CD14-positive monocyte (primary cell): ENCODE measurements around the gene FOCAD. TPM values are rescaled to one million over a fixed set of nuclear protein-coding genes. Genes with fewer than 3 reads are reported as not detected.
"Not testable (repeated sequence)": the region's sequence is repeated elsewhere in the genome, so short reads cannot be mapped to it uniquely, and the experiment has no call there.

Source experiments
- DNase-seq, 3 donors: peaks; one replicate each; pipeline ENCODE4 v3.0.0-alpha.2; 2011 to 2022
- H2AFZ ChIP-seq: 2 replicates; pipeline ENCODE4 v1.6.0; 2012; ENCODE audit warnings: mild to moderate bottlenecking, low read depth, low read length, inconsistent platforms; ENCODE audit not compliant: insufficient read depth, poor library complexity, severe bottlenecking
- H3K27ac ChIP-seq, 2 donors: 1 replicate in 1 of 2; 2 replicates in 1 of 2; pipeline ENCODE4 v1.5.1; 2012 to 2013; ENCODE audit warnings: low read length in 2 of 2, control low read depth in 1 of 2, inconsistent platforms in 1 of 2, low read depth in 1 of 2, mild to moderate bottlenecking in 1 of 2
- H3K27me3 ChIP-seq, 2 donors: one replicate each; pipeline versions ENCODE4 v1.6.0 to v1.6.1; 2011 to 2013; ENCODE audit warnings: low read length in 2 of 2; ENCODE audit not compliant: control insufficient read depth in 2 of 2, insufficient read depth in 2 of 2
- H3K36me3 ChIP-seq, 2 donors: replicated peaks in 1 of 2; 1 replicate in 1 of 2; 2 replicates in 1 of 2; pipeline versions ENCODE4 v1.5.1 to v1.6.1; 2012 to 2013; ENCODE audit warnings: low read length in 2 of 2, control low read depth in 1 of 2, inconsistent platforms in 1 of 2, mild to moderate bottlenecking in 1 of 2; ENCODE audit not compliant: insufficient read depth in 2 of 2, control insufficient read depth in 1 of 2
- H3K4me1 ChIP-seq, 2 donors: 1 replicate in 1 of 2; 2 replicates in 1 of 2; pipeline versions ENCODE4 v1.5.1 to v1.6.1; 2012 to 2013; ENCODE audit warnings: low read length in 2 of 2, control low read depth in 1 of 2, inconsistent platforms in 1 of 2, mild to moderate bottlenecking in 1 of 2, moderate library complexity in 1 of 2; ENCODE audit not compliant: insufficient read depth in 2 of 2, control insufficient read depth in 1 of 2
- H3K4me2 ChIP-seq: replicated peaks from 2 replicates; pipeline ENCODE3; 2012; ENCODE audit warnings: low read length, moderate library complexity, mild to moderate bottlenecking; ENCODE audit not compliant: poor library complexity, severe bottlenecking; ENCODE audit errors: extremely low read depth
- H3K4me3 ChIP-seq, 3 experiments: fragments of 200-600 bp in 1 of 3; sonication (generic) in 1 of 3; replicated peaks in 1 of 3; 1 replicate in 2 of 3; 2 replicates in 1 of 3; pipeline ENCODE4 v1.5.1; 2011 to 2013; ENCODE audit warnings: low read length in 3 of 3, mild to moderate bottlenecking in 3 of 3, control low read depth in 2 of 3, low read depth in 2 of 3, inconsistent platforms in 1 of 3, moderate library complexity in 1 of 3
- H3K79me2 ChIP-seq: 2 replicates; pipeline ENCODE4 v1.6.0; 2012; ENCODE audit warnings: mild to moderate bottlenecking, control low read depth, inconsistent platforms, low read length, moderate library complexity; ENCODE audit not compliant: insufficient read depth
- H3K9ac ChIP-seq: 2 replicates; pipeline ENCODE4 v1.6.0; 2017; ENCODE audit warnings: low read length, mild to moderate bottlenecking; ENCODE audit not compliant: insufficient read depth, poor library complexity, severe bottlenecking
- H3K9me3 ChIP-seq, 2 donors: replicated peaks in 1 of 2; 1 replicate in 1 of 2; 2 replicates in 1 of 2; pipeline versions ENCODE4 v1.5.1 to v1.6.1; 2012 to 2013; ENCODE audit warnings: low read length in 2 of 2, control low read depth in 1 of 2; ENCODE audit not compliant: control insufficient read depth in 1 of 2, insufficient read depth in 1 of 2
- H4K20me1 ChIP-seq: 2 replicates; pipeline ENCODE4 v1.6.0; 2012; ENCODE audit warnings: mild to moderate bottlenecking, low read length, control low read depth, moderate library complexity; ENCODE audit not compliant: insufficient read depth
- H3K27ac Mint-ChIP-seq, 7 donors: one replicate each; pipeline ENCODE4 v1.8.0; 2020; ENCODE audit warnings: mild to moderate bottlenecking in 7 of 7, mixed read lengths in 7 of 7, moderate library complexity in 6 of 7, inconsistent platforms in 2 of 7
- H3K27me3 Mint-ChIP-seq, 3 donors: one replicate each; pipeline ENCODE4 v1.8.0; 2021 to 2022; ENCODE audit warnings: low read depth in 3 of 3, mild to moderate bottlenecking in 3 of 3, mixed read lengths in 3 of 3, moderate library complexity in 3 of 3, inconsistent platforms in 1 of 3
- H3K36me3 Mint-ChIP-seq, 2 donors: one replicate each; pipeline ENCODE4 v1.8.0; 2020; ENCODE audit warnings: mixed read lengths in 2 of 2, inconsistent platforms in 1 of 2, mild to moderate bottlenecking in 1 of 2
- H3K4me1 Mint-ChIP-seq: one replicate; pipeline ENCODE4 v1.8.0; 2020; ENCODE audit warnings: mild to moderate bottlenecking, mixed read lengths
- H3K4me3 Mint-ChIP-seq, 2 donors: one replicate each; pipeline ENCODE4 v1.8.0; 2020; ENCODE audit warnings: mild to moderate bottlenecking in 2 of 2, mixed read lengths in 2 of 2, moderate library complexity in 1 of 2
- H3K9me3 Mint-ChIP-seq, 7 donors: one replicate each; pipeline ENCODE4 v1.8.0; 2020 to 2022; ENCODE audit warnings: mixed read lengths in 7 of 7, mild to moderate bottlenecking in 6 of 7, moderate library complexity in 6 of 7, inconsistent platforms in 2 of 7
- WGBS: methylation state at CpG from one replicate; pipeline ENCODE4 v1.1.5; 2013; ENCODE audit warnings: missing lambda C conversion rate; ENCODE audit not compliant: insufficient coverage; 5-methylcytosine and 5-hydroxymethylcytosine counted together
- intact Hi-C, 2 donors: fragments of 100-400 bp; cut with micrococcal nuclease; formaldehyde crosslinking; loops; one replicate each; pipeline versions ENCODE4 v1.15.0 to v1.15.1; 2023
- polyA plus RNA-seq, 3 donors: library from polyadenylated mRNA; depleted of rRNA in 1 of 3; unstranded in 2 of 3; stranded (reverse) in 1 of 3; fragments of 300-500 nt in 2 of 3; fragments of >200 nt in 1 of 3; fragmentation: Illumina TruSeq in 2 of 3; gene quantifications; 1 replicate in 2 of 3; 2 replicates in 1 of 3; pipeline ENCODE4 v1.2.3, GENCODE V29; 2012 to 2021
- TF ChIP-seq, protein P1 (sequence below): fragments of 200-600 bp; IDR thresholded peaks from one replicate; pipeline ENCODE4 v1.8.0; 2022; ENCODE audit warnings: antibody characterized with exemption, mild to moderate bottlenecking

Gene FOCAD
- polyA plus RNA-seq, 3 donors, result 4.9 to 6.3 (median 5.1) TPM

DNA sequence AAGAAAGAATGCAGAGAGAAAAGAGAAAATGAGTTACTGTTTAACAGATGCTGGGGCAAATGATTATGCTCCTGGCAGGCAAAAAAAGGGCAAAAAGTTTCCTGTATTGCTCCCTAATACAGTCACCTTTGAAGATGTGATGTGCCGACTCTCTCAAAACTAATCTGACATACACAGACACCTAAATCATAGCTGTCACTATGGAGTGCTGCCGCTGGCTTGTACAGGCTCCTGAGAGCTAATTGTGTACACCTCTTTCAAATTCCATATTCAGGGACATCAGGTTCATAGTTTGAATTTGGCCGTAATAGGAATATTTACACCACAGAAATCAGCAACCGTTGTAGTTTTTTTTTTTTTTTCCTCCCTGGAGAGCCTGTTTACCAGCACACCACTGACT lies 12.4 kb upstream of the FOCAD start:
- Histone ChIP-seq H3K4me2 (no peak overlapping the region), H3K79me2 (no peaks in the 10 kb centered on the region), H3K9ac (no peak overlapping the region), H2AFZ (no peak overlapping the region), H3K27me3 (no peaks in the 10 kb centered on the region), H3K36me3 (no peaks in the 10 kb centered on the region), H3K4me1 (no peaks in the 10 kb centered on the region), H4K20me1 (no peaks in the 10 kb centered on the region), H3K4me3 (no peak overlapping the region), H3K9me3 (no peaks in the 10 kb centered on the region), H3K27ac (no peak overlapping the region)
- H3K9me3 Mint-ChIP-seq, result no peaks in the 10 kb centered on the region
- no peak overlapping the region for H3K4me3 Mint-ChIP-seq
- no peak overlapping the region for H3K27ac Mint-ChIP-seq
- no peaks in the 10 kb centered on the region for H3K27me3 Mint-ChIP-seq
- TF ChIP-seq, protein P1, sequence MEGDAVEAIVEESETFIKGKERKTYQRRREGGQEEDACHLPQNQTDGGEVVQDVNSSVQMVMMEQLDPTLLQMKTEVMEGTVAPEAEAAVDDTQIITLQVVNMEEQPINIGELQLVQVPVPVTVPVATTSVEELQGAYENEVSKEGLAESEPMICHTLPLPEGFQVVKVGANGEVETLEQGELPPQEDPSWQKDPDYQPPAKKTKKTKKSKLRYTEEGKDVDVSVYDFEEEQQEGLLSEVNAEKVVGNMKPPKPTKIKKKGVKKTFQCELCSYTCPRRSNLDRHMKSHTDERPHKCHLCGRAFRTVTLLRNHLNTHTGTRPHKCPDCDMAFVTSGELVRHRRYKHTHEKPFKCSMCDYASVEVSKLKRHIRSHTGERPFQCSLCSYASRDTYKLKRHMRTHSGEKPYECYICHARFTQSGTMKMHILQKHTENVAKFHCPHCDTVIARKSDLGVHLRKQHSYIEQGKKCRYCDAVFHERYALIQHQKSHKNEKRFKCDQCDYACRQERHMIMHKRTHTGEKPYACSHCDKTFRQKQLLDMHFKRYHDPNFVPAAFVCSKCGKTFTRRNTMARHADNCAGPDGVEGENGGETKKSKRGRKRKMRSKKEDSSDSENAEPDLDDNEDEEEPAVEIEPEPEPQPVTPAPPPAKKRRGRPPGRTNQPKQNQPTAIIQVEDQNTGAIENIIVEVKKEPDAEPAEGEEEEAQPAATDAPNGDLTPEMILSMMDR, result no peak
- intact Hi-C loops, result no loop called here
- no peaks in the 10 kb centered on the region for H3K36me3 Mint-ChIP-seq
- H3K4me1 Mint-ChIP-seq, result no peaks in the 10 kb centered on the region
- DNase-seq, result no peak
- 100% methylated on average over 1 of the region's 4 CpGs for WGBS

DNA sequence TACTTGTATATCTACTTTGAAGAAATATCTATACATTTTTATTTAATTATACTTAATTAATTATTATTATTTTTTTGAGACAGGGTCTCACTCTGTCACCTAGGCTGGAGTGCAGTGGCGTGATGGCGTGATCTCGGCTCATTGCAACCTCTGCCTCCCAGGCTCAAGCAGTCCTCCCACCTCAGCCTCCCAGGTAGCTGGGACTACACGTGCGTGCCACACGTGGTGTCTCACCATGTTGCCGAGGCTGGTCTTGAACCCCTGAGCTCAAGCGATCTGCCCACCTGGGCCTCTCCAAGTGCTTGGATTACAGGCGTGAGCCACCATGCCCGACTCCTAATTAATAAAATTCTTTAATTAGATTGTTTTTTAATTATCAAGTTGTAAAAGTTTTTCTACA lies 10.5 kb upstream of the FOCAD start:
- H3K4me2 ChIP-seq, H4K20me1 ChIP-seq, H3K36me3 Mint-ChIP-seq, H3K9me3 Mint-ChIP-seq, H3K4me3 Mint-ChIP-seq, DNase-seq, H3K27ac ChIP-seq, H3K27me3 Mint-ChIP-seq, H2AFZ ChIP-seq, H3K4me1 ChIP-seq, H3K4me3 ChIP-seq, H3K36me3 ChIP-seq, H3K9ac ChIP-seq, H3K79me2 ChIP-seq, H3K27ac Mint-ChIP-seq, H3K27me3 ChIP-seq, H3K4me1 Mint-ChIP-seq, H3K9me3 ChIP-seq, intact Hi-C loops: not testable (repeated sequence)
- WGBS, result 100% methylated on average over 3 of the region's 10 CpGs
